ENCODE measurements around the gene CALHM4. TPM values are rescaled to one million over a fixed set of nuclear protein-coding genes. Genes with fewer than 3 reads are reported as not detected.

Gene CALHM4
- total and polyA plus RNA-seq, 4 donors, result not detected

GRCh38 chr6:116570856-116571682 is 17.5 kb downstream of the CALHM4 start, which contains the start of gene RWDD1:
Gene RWDD1, plus strand, starts transcription at chr6:116571504. Its CDS starts 79 bp downstream, at chr6:116571583.
- H3K9ac ChIP-seq (ENCODE audit: low read depth in 1 of 2, low read length in 2 of 2), result peak within 1 kb of the TSS; percentile 96 to 98
- peak within 1 kb of the TSS; percentile 83 to 87 for H3K27ac ChIP-seq (ENCODE audit: low read depth in 1 of 2, low read length in 2 of 2)
- peak; percentile 95 for DNase-seq (ENCODE audit: low spot score)
- peaks cover 0 to 3% (median 0%) of the 10 kb centered on the region in 4 donors for H3K27me3 ChIP-seq (ENCODE audit: control insufficient read depth in 4 of 4, insufficient read depth in 4 of 4, low read length in 3 of 4)
- H3K4me1 ChIP-seq (ENCODE audit: control insufficient read depth in 4 of 4, insufficient read depth in 4 of 4, low read length in 3 of 4), result peaks cover 0 to 19% (median 15%) of the 10 kb centered on the region in 4 donors
- TF ChIP-seq, protein P1, sequence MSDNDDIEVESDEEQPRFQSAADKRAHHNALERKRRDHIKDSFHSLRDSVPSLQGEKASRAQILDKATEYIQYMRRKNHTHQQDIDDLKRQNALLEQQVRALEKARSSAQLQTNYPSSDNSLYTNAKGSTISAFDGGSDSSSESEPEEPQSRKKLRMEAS (IDR thresholded peaks at IDR 0.05), result peak; percentile 84
- TF ChIP-seq NR2F2 (IDR thresholded peaks at IDR 0.05) (peak; percentile 20), FOXA2 (IDR thresholded peaks at IDR 0.05) (peak; percentile 39), EGR1 (IDR thresholded peaks at IDR 0.05; ENCODE audit: low read depth in 2 of 2) (peak in 1 of 2 donors; percentile 56), RXRA (IDR thresholded peaks at IDR 0.05) (peak; percentile 41 to 65), SP1 (IDR thresholded peaks at IDR 0.05) (peak; percentile 95), HNF4A (conservative IDR thresholded peaks at IDR 0.05) (peak; percentile 15 to 34), FOXA1 (IDR thresholded peaks at IDR 0.05) (peak; percentile 50), RAD21 (IDR thresholded peaks at IDR 0.05) (peak in 1 of 2 donors; percentile 27), JUND (IDR thresholded peaks at IDR 0.05) (peak in 1 of 2 donors; percentile 31), GABPA (IDR thresholded peaks at IDR 0.05 in 1 of 2, conservative IDR thresholded peaks at IDR 0.05 in 1 of 2) (peak in 1 of 2 donors; percentile 52), CTCF (IDR thresholded peaks at IDR 0.05; ENCODE audit: low read depth, low read length, missing input control) (no peak), HNF4G (IDR thresholded peaks at IDR 0.05) (no peak), TAF1 (conservative IDR thresholded peaks at IDR 0.05) (peak; percentile 86), YY1 (IDR thresholded peaks at IDR 0.05) (peak; percentile 84)
- TF ChIP-seq, protein P2, sequence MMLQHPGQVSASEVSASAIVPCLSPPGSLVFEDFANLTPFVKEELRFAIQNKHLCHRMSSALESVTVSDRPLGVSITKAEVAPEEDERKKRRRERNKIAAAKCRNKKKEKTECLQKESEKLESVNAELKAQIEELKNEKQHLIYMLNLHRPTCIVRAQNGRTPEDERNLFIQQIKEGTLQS (IDR thresholded peaks at IDR 0.05), result no peak
- TF ChIP-seq, protein P3, sequence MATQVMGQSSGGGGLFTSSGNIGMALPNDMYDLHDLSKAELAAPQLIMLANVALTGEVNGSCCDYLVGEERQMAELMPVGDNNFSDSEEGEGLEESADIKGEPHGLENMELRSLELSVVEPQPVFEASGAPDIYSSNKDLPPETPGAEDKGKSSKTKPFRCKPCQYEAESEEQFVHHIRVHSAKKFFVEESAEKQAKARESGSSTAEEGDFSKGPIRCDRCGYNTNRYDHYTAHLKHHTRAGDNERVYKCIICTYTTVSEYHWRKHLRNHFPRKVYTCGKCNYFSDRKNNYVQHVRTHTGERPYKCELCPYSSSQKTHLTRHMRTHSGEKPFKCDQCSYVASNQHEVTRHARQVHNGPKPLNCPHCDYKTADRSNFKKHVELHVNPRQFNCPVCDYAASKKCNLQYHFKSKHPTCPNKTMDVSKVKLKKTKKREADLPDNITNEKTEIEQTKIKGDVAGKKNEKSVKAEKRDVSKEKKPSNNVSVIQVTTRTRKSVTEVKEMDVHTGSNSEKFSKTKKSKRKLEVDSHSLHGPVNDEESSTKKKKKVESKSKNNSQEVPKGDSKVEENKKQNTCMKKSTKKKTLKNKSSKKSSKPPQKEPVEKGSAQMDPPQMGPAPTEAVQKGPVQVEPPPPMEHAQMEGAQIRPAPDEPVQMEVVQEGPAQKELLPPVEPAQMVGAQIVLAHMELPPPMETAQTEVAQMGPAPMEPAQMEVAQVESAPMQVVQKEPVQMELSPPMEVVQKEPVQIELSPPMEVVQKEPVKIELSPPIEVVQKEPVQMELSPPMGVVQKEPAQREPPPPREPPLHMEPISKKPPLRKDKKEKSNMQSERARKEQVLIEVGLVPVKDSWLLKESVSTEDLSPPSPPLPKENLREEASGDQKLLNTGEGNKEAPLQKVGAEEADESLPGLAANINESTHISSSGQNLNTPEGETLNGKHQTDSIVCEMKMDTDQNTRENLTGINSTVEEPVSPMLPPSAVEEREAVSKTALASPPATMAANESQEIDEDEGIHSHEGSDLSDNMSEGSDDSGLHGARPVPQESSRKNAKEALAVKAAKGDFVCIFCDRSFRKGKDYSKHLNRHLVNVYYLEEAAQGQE (IDR thresholded peaks at IDR 0.05), result peak; percentile 78
- TF ChIP-seq, protein P4, sequence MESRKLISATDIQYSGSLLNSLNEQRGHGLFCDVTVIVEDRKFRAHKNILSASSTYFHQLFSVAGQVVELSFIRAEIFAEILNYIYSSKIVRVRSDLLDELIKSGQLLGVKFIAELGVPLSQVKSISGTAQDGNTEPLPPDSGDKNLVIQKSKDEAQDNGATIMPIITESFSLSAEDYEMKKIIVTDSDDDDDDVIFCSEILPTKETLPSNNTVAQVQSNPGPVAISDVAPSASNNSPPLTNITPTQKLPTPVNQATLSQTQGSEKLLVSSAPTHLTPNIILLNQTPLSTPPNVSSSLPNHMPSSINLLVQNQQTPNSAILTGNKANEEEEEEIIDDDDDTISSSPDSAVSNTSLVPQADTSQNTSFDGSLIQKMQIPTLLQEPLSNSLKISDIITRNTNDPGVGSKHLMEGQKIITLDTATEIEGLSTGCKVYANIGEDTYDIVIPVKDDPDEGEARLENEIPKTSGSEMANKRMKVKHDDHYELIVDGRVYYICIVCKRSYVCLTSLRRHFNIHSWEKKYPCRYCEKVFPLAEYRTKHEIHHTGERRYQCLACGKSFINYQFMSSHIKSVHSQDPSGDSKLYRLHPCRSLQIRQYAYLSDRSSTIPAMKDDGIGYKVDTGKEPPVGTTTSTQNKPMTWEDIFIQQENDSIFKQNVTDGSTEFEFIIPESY (IDR thresholded peaks at IDR 0.05), result peak; percentile 82
- H3K36me3 ChIP-seq (ENCODE audit: control insufficient read depth in 4 of 4, insufficient read depth in 3 of 4, low read depth in 1 of 4, low read length in 3 of 4), result peaks cover 0 to 2% (median under 1%) of the 10 kb centered on the region in 4 donors
- H3K4me3 ChIP-seq (ENCODE audit: low read depth in 1 of 3, low read length in 3 of 3), result peak within 1 kb of the TSS; percentile 81 to 99 (median 96)
- WGBS, result under 1% methylated on average over 62 of the region's 62 CpGs
- H3K9me3 ChIP-seq (ENCODE audit: control insufficient read depth in 4 of 4, low read length in 3 of 4), result no peaks in the 10 kb centered on the region

Data from liver (tissue), 9 donors.